Activated CD4-positive, alpha-beta T cell treated with anti-CD3 and anti-CD28 coated beads for 4 hours (primary cell): Measurements from ENCODE around the gene SYNGAP1.
"Not testable (repeated sequence)": the region's sequence is repeated elsewhere in the genome, so short reads cannot be mapped to it uniquely, and the experiment has no call there.

Source experiments
- DNase-seq, 2 donors: peaks; one replicate each; pipeline ENCODE4 v3.0.0-alpha.2; 2020

Gene SYNGAP1

GRCh38 chr6:33483678-33484077, 63.8 kb downstream of the SYNGAP1 start:
- no peak for DNase-seq

- not testable (repeated sequence) for DNase-seq
These were observed 64.9 kb downstream of the SYNGAP1 start for GRCh38 chr6:33484673-33485262.

GRCh38 chr6:33485680-33486079, 65.8 kb downstream of the SYNGAP1 start:
- DNase-seq: not testable (repeated sequence)

- DNase-seq: no peak
These were observed 68.5 kb downstream of the SYNGAP1 start for GRCh38 chr6:33488339-33488738.

- DNase-seq: no peak
These were observed 70.3 kb downstream of the SYNGAP1 start for GRCh38 chr6:33490198-33490597.

- DNase-seq: no peak
These were observed 70.8 kb downstream of the SYNGAP1 start for GRCh38 chr6:33490621-33491020.

GRCh38 chr6:33492093-33492492, 72.2 kb downstream of the SYNGAP1 start:
- no peak for DNase-seq

GRCh38 chr6:33497157-33497556, 77.3 kb downstream of the SYNGAP1 start:
- DNase-seq: no peak

GRCh38 chr6:33502486-33502885, 82.6 kb downstream of the SYNGAP1 start:
- no peak for DNase-seq

GRCh38 chr6:33504486-33504885, 84.6 kb downstream of the SYNGAP1 start:
- DNase-seq: no peak
